ENCODE measurements around the gene NXF3.
"Not testable (repeated sequence)": the region's sequence is repeated elsewhere in the genome, so short reads cannot be mapped to it uniquely, and the experiment has no call there.

Gene NXF3, protein sequence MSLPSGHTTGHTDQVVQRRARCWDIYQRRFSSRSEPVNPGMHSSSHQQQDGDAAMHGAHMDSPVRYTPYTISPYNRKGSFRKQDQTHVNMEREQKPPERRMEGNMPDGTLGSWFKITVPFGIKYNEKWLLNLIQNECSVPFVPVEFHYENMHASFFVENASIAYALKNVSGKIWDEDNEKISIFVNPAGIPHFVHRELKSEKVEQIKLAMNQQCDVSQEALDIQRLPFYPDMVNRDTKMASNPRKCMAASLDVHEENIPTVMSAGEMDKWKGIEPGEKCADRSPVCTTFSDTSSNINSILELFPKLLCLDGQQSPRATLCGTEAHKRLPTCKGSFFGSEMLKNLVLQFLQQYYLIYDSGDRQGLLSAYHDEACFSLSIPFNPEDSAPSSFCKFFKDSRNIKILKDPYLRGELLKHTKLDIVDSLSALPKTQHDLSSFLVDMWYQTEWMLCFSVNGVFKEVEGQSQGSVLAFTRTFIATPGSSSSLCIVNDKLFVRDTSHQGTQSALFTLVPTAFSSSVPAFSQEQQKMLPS

DNA sequence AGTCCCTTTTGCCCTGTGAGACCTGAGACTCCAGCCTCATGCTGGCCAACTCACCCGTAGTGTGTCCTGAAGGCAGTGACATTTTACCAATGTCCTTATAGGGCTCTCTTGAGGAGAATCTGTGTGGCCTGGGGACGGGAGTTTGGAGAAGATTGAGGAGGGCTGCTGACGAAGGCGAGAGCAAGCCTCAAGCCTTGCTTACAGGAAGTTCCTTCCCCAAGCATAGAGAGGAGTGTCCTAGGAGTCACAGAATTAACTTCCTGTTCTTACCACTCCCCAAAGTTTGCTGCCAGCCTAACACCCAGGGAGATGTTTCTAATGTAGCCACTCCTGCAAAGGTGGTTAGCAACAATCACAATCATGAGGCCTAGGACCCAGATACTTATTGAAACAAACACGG, at the start of gene NXF3:
Gene NXF3 (minus strand): TSS at position 202 of the 400 bp plus-strand sequence. CDS start 120 bp downstream, at position 82.
- DNase-seq (ENCODE audit: low spot score), result no peak

DNA sequence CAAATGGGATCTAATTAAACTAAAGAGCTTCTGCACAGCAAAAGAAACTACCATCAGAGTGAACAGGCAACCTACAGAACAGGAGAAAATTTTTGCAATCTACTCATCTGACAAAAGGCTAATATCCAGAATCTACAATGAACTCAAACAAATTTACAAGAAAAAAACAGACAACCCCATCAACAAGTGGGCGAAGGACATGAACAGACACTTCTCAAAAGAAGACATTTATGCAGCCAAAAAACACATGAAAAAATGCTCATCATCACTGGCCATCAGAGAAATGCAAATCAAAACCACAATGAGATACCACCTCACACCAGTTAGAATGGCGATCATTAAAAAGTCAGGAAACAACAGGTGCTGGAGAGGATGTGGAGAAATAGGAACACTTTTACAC, 43.6 kb upstream of the NXF3 start:
- not testable (repeated sequence) for DNase-seq (ENCODE audit: low spot score)

GRCh38 chrX:103124284-103124683, 31.3 kb upstream of the NXF3 start:
- DNase-seq (ENCODE audit: low spot score), result no peak

DNA sequence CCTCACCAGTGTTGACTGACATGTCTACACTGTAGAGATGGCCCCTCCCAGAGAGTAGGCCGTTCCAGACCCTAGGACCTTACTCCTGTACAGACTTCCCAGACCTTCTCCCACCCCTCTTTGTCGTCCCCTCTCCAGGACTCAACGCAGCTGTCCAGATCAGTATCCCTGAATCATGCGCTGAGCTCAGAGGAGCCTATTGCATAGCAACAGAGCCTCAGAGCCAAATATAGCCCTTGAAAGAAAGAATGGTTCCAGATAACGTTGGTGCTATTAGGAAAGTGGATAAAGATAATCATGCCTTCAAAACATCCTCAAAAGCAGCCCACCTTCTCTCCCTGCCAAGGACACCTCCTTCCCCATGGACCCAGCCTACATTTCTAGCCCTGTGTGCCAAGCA, 27.8 kb upstream of the NXF3 start:
- DNase-seq (ENCODE audit: low spot score), result no peak

DNA sequence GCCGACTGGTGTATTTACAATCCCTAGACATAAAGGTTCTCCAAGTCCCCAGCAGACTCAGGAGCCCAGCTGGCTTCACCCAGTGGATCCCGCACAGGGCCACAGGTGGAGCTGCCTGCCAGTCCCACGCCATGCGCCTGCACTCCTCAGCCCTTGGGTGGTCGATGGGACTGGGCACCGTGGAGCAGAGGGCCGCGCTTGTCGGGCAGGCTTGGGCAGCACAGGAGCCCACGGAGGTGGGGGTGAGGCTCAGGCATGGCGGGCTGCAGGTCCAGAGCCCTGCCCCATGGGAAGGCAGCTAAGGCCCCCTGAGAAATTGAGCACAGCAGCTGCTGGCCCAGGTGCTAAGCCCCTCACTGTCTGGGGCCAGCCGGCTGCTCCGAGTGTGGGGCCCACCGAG, 24.0 kb upstream of the NXF3 start:
- not testable (repeated sequence) for DNase-seq (ENCODE audit: low spot score)

- not testable (repeated sequence) for DNase-seq (ENCODE audit: low spot score)
These were observed 16.6 kb upstream of the NXF3 start for GRCh38 chrX:103109497-103109896.

GRCh38 chrX:103107836-103108235, 14.9 kb upstream of the NXF3 start:
- no peak for DNase-seq (ENCODE audit: low spot score)

DNA sequence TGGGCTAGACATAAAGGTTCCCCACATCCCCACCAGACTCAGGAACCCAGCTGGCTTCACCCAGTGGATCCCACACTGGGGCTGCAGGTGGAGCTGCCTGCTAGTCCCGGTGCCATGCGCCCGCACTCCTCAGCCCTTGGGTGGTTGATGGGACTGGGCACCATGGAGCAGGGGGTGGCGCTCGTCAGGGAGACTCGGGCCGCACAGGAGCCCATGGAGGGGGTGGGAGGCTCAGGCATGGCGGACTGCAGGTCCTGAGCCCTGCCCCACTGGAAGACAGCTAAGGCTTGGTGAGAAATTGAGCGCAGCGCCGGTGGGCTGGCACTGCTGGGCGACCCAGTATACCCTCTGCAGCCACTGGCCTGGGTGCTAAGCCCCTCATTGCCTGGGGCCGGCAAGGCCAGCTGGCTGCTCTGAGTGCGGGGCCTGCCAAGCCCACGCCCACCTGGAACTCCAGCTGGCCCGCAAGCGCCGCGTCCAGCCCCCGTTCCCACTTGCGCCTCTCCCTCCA, 14.3 kb upstream of the NXF3 start:
- DNase-seq (ENCODE audit: low spot score), result not testable (repeated sequence)

DNA sequence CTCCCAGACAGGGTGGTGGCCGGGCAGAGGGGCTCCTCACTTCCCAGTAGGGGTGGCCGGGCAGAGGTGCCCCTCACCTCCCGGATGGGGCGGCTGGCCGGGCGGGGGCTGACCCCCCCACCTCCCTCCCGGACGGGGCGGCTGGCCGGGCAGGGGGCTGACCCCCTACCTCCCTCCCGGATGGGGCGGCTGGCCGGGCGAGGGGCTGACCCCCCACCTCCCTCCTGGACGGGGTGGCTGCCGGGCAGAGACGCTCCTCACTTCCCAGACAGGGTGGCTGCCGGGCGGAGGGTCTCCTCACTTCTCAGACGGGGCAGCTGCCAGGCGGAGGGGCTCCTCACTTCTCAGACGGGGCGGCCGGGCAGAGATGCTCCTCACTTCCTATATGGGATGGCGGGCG, 11.4 kb upstream of the NXF3 start:
- not testable (repeated sequence) for DNase-seq (ENCODE audit: low spot score)

DNA sequence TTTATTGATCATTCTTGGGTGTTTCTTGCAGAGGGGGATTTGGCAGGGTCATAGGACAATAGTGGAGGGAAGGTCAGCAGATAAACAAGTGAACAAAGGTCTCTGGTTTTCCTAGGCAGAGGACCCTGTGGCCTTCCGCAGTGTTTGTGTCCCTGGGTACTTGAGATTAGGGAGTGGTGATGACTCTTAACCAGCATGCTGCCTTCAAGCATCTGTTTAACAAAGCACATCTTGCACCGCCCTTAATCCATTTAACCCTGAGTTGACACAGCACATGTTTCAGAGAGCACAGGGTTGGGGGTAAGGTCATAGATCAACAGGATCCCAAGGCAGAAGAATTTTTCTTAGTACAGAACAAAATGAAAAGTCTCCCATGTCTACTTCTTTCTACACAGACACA, 10.9 kb upstream of the NXF3 start:
- not testable (repeated sequence) for DNase-seq (ENCODE audit: low spot score)

DNA sequence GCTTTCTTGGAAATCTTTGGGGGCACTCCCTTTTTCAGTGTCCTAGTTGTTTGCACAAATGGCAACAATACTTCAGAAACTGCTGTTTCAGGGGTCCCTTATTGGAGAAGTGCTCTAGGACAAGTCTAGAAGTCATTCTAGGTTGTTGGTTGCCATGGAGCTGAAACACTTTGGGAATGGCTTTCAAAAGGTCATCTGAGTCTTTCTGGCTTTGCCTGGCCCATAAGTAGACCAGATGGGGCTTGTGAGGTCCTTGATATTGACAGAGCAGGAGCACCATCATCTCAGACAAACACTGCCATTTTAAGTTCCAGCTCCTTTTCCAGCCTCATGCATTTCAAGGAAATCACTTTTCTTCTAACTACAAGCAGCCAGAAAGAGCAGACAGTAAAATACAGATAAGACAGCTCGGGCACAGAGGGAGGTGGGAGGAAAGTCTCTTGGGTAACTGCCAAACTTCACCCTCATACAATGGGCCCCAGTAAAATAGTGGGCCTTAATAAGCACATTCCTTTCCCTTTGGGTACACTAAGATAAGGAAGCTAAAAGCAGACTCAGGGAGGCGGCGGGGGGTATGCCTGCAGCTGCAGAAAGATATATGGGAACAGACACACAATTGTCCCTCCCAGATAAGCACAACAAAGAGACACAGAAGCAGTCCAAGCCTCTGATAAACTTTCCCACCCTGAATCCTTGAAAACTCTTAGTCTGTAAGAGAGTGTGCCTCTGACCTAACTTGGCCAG, 8.5 kb upstream of the NXF3 start:
- no peak for DNase-seq (ENCODE audit: low spot score)

- no peak for DNase-seq (ENCODE audit: low spot score)
These were observed 7.5 kb upstream of the NXF3 start for GRCh38 chrX:103100484-103100883.

DNA sequence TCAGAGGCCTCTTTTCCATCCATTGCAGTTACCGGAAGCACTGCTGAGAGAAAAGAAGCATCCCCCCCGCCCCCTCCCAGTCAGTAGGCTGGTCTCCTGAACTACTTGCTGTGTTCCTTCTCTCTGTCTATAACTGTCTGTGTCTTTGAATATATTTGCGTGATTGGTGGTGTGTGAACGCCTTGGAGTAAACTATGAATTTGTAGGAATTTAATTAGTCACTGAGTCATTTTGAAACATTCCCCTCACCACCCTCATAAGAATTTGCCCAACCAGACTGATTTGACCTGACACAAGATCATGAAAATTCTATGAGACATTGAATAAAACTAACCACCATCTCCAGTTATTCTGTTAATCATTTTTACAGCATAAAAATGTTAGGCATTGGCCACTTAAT, 6.7 kb upstream of the NXF3 start:
- DNase-seq (ENCODE audit: low spot score), result no peak

- DNase-seq (ENCODE audit: low spot score), result no peak
These were observed 5.5 kb upstream of the NXF3 start for GRCh38 chrX:103098488-103098887.

DNA sequence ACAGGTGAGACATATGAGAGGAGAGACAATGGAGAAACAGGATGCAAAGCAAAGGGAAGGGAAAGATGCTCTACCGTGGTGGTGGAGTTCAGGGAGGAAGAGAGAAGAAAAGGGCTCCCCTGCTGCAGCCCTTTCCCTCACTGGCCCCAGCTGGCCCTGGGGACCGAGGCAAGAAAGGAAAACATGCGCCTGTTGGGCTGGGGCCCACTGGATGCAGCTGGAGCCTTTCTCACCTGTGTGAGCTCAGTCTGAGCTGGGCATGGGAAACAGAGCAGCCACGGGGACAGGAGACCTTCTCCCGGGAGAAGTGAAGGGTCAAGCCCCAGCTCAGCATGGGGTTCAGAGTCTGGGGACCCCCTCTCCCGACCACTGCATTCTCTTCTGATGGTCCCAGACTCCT, 11.9 kb downstream of the NXF3 start:
- DNase-seq (ENCODE audit: low spot score), result no peak

DNA sequence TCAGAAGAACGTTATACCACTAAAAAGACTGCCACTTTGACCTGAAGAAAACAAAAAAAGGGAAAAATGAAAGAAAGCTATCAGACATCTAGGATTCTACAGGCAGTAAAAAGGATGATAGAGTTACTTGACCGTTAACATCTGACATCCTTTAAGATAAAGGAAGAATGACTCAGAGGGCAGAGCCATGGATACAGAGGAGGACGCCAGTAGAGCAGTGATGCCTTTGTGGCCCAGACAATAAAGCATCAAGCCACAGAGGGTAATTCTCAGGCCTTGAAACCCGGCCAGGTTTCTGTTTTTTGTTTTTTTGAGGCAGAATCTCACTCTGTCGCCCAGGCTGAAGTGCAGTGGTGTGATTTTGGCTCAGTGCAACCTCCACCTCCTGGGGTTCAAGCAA, 19.5 kb downstream of the NXF3 start:
- DNase-seq (ENCODE audit: low spot score), result no peak

- no peak for DNase-seq (ENCODE audit: low spot score)
These were observed 26.3 kb downstream of the NXF3 start for GRCh38 chrX:103066606-103067005.

DNA sequence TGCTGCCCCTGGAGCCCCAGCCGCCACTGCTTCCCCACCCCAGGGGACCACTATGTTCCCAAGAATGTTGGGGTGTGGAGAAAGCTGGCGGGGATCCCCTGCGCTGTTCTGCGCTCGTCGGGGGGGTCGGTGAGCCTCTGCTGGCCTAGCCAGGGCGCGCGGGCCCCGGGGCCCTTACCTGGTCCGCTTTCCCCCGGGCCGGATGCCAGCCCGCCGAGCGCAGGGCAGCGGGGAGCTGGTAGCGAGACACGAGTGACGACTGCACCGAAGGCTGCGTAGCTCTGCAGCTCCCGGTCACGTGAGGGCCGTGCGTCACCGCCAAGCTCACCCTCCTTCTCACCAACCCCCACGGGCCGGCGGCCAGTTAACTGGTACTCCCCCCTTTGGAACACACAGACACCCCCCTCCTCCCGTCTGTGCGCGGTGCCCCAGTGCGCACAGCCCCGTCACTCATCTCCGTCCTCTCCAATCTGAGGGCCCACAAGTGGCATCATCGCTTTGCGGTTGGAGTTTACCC, 29.0 kb downstream of the NXF3 start, which contains the start of gene BEX1:
Gene BEX1 (minus strand): TSS at position 254 of the 517 bp plus-strand sequence. CDS start 897 bp downstream, outside the sequence.
- DNase-seq (ENCODE audit: low spot score), result peak; percentile 1

DNA sequence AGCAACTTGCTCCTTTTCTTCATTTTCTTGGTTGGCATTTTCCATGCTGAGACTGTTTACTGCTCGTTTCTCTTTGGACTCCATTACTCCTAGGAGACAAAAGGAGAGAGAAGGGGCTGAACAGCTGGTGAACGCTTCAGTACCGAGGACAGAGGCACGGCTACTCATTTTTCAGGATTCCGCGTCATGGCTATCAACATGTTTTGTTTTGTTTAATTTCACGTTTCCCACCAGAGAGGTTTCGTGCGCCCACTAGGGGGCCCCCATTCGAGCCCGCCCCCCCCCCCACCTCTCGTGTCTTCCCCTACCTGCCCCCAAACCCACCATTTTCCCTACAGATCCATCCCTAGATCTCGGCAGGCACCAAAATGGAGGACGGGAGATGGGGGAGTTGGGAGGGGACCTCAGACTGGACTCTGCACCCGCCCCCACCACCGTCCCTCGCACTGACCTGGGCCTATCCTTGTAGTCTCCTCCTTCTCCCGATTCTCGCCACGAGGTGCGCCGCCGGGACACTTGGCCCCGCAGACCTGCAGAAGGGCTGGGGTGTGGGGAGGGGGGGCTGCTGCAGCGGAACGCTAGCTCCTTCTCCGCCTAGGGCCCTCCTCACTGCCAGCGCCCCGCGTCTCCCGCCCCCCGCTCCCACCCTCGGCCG, 29.6 kb downstream of the NXF3 start:
- DNase-seq (ENCODE audit: low spot score), result no peak

- DNase-seq (ENCODE audit: low spot score), result no peak
These were observed 31.5 kb downstream of the NXF3 start for GRCh38 chrX:103061486-103061885.

DNA sequence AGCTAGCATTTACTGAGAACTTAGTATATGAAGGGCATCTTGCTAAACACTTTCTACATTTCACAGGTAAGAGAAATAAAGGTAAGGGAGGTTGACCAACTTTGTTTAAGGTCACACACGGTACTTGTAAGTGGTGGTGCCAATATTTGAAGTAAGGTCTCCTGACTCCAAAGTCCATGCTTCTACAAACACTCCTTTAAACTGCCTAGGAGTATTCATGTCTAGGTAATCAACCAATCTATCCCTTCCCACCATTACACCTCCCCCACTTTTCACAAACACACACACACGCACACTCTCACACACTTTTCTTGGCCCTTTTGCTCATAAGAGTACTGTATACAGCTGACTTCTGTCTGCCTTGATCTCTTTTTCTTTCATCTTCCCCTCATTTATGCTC, 36.0 kb downstream of the NXF3 start:
- no peak for DNase-seq (ENCODE audit: low spot score)

- DNase-seq (ENCODE audit: low spot score), result no peak
These were observed 40.3 kb downstream of the NXF3 start for GRCh38 chrX:103052625-103053024.
